K562 (cell line): ENCODE measurements around the gene CACNA1C. TPM values are rescaled to one million over a fixed set of nuclear protein-coding genes. Genes with fewer than 3 reads are reported as not detected.

Source experiments
- ATAC-seq: fragments of 200-7000 bp; cut with Tn5 transposase; 3 replicates; pipeline ENCODE4 v1.9.1; 2020; ENCODE audit warnings: moderate library complexity
- BruUV-seq: library from RNA; stranded (reverse); fragments of 400-500 nt; replicated peaks from 2 replicates; lab custom pipeline; 2021; lab: Mats Ljungman, UMichigan
- CTCF ChIA-PET: fragments of 300-600 bp; formaldehyde crosslinking; extraction: SDS; loops from one replicate; lab custom pipeline; 2021; ENCODE audit warnings: low intra/inter-chr PET ratio; lab: Yijun Ruan, JAX
- POLR2A ChIA-PET: fragments of 300-600, 350-650 bp; sonication (Branson Sonifier 250); formaldehyde crosslinking; extraction: SDS; loops from one replicate; lab custom pipeline; 2021; ENCODE audit warnings: antibody characterized with exemption, inconsistent platforms; lab: Yijun Ruan, JAX
- DNase-seq, 4 experiments: peaks; one replicate each; pipeline versions ENCODE4 v3.0.0 to v3.0.0-alpha.2; 2011 to 2018; ENCODE audit warnings: low spot score in 3 of 4, mixed read lengths in 3 of 4; ENCODE audit errors: extremely low read depth in 1 of 4
- FAIRE-seq: peaks from 2 replicates; lab custom pipeline; 2011; peaks lifted over from hg19 to GRCh38; lab: Jason Lieb, UNC
- H2AFZ ChIP-seq: 2 replicates; pipeline ENCODE4 v1.6.0; 2011; ENCODE audit warnings: low read depth, low read length, control low read depth, inconsistent platforms
- H3K27ac ChIP-seq: fragments of 200-600 bp; 3 replicates; pipeline ENCODE4 v1.8.0; 2011; ENCODE audit warnings: low read depth, mild to moderate bottlenecking, control low read depth, inconsistent platforms, low read length, moderate library complexity, mixed read lengths; ENCODE audit errors: extremely low read depth
- H3K27me3 ChIP-seq, 2 experiments: fragments of 300-600 bp in 1 of 2; 2 replicates in 1 of 2; 3 replicates in 1 of 2; pipeline versions ENCODE4 v1.6.0 to v1.8.0; 2011; ENCODE audit warnings: inconsistent platforms in 2 of 2, low read length in 2 of 2, mild to moderate bottlenecking in 1 of 2, mixed read lengths in 1 of 2, moderate library complexity in 1 of 2; ENCODE audit not compliant: control insufficient read depth in 2 of 2, insufficient read depth in 2 of 2
- H3K36me3 ChIP-seq: fragments of 300-600 bp; 3 replicates; pipeline ENCODE4 v1.8.0; 2011; ENCODE audit warnings: mild to moderate bottlenecking, low read length, inconsistent platforms; ENCODE audit not compliant: control insufficient read depth, insufficient read depth
- H3K4me1 ChIP-seq, 2 experiments: fragments of 200-600 bp in 1 of 2; replicated peaks in 1 of 2; 2 replicates in 1 of 2; 3 replicates in 1 of 2; pipeline versions ENCODE4 v1.5.1 to v1.8.0; 2011; ENCODE audit warnings: inconsistent platforms in 2 of 2, low read length in 2 of 2, mild to moderate bottlenecking in 1 of 2, mixed read lengths in 1 of 2, moderate library complexity in 1 of 2; ENCODE audit not compliant: control insufficient read depth in 2 of 2, insufficient read depth in 2 of 2
- H3K4me2 ChIP-seq: 2 replicates; pipeline ENCODE4 v1.6.1; 2011; ENCODE audit warnings: low read length, control low read depth, inconsistent platforms, mixed read lengths; ENCODE audit not compliant: insufficient read depth
- H3K4me3 ChIP-seq: fragments of 200-600 bp; sonication (generic), shearing (Covaris generic); 2 replicates; pipeline ENCODE4 v1.5.1; 2016; ENCODE audit warnings: control low read depth, inconsistent platforms
- H3K79me2 ChIP-seq: fragments of 200-600 bp; 3 replicates; pipeline ENCODE4 v1.8.0; 2011; ENCODE audit warnings: low read length, inconsistent platforms; ENCODE audit not compliant: control insufficient read depth, insufficient read depth
- H3K9ac ChIP-seq, 2 experiments: 2 replicates each; pipeline versions ENCODE4 v1.6.0 to v1.6.1; 2011; ENCODE audit warnings: low read depth in 2 of 2, low read length in 2 of 2, control low read depth in 1 of 2, inconsistent platforms in 1 of 2, mild to moderate bottlenecking in 1 of 2, mixed read lengths in 1 of 2; ENCODE audit not compliant: insufficient read depth in 1 of 2
- H3K9me1 ChIP-seq: one replicate; pipeline ENCODE4 v1.6.0; 2011; ENCODE audit warnings: inconsistent platforms, mild to moderate bottlenecking, low read length, moderate library complexity; ENCODE audit not compliant: control insufficient read depth, insufficient read depth
- H3K9me3 ChIP-seq: replicated peaks from 2 replicates; pipeline ENCODE4 v1.5.1; 2011; ENCODE audit warnings: low read depth, low read length, inconsistent platforms; ENCODE audit not compliant: control insufficient read depth, insufficient read depth
- H4K20me1 ChIP-seq: replicated peaks from 2 replicates; pipeline ENCODE4 v1.6.1; 2011; ENCODE audit warnings: low read length, inconsistent platforms, mixed read lengths; ENCODE audit not compliant: control insufficient read depth, insufficient read depth
- ELF2 ChIP-seq: fragments of 250-450 bp; sonication (Bioruptor Pico); IDR thresholded peaks from 2 replicates; pipeline ENCODE4 v1.5.0; 2021; ENCODE audit warnings: mild to moderate bottlenecking
- TAF9B ChIP-seq: fragments of 450-650 bp; IDR thresholded peaks from 2 replicates; pipeline ENCODE4 v1.6.1; 2018; ENCODE audit warnings: mild to moderate bottlenecking; ENCODE audit not compliant: partially characterized antibody
- TEAD2 ChIP-seq: fragments of 450-650 bp; IDR thresholded peaks from 2 replicates; pipeline ENCODE4 v1.6.1; 2016; ENCODE audit warnings: missing genetic modification characterization, control low read depth, missing compliant biosample characterization
- ZC3H11A ChIP-seq: IDR thresholded peaks from 2 replicates; pipeline ENCODE4 v1.6.1; 2012; ENCODE audit warnings: low read depth, low read length, improper control_type of control experiment
- ZNF133 ChIP-seq: fragments of 250-450 bp; sonication (Bioruptor Pico); IDR thresholded peaks from 2 replicates; pipeline ENCODE4 v1.4.0; 2020; ENCODE audit warnings: mild to moderate bottlenecking
- ZNF347 ChIP-seq: fragments of 450-650 bp; formaldehyde crosslinking; IDR thresholded peaks from 2 replicates; pipeline ENCODE4 v1.4.0; 2020; ENCODE audit warnings: low read depth, mild to moderate bottlenecking, moderate library complexity
- WGBS: fragments of 100-300 bp; shearing (Covaris generic); methylation state at CpG from one replicate; pipeline ENCODE4 v1.1.6; 2016; ENCODE audit warnings: low coverage, mixed read lengths; ENCODE audit not compliant: insufficient coverage; ENCODE audit errors: missing lambda C conversion rate; 5-methylcytosine and 5-hydroxymethylcytosine counted together
- in situ Hi-C: fragments of 300-500 bp; cut with MboI; formaldehyde crosslinking; loops from 4 replicates; pipeline ENCODE4 v1.15.0; 2018; ENCODE audit warnings: inconsistent platforms, mixed read lengths
- intact Hi-C: fragments of 100-400 bp; cut with micrococcal nuclease; formaldehyde crosslinking; loops from 2 replicates; pipeline ENCODE4 v1.14.2; 2022
- polyA plus RNA-seq, 8 experiments: library from polyadenylated mRNA; depleted of rRNA in 4 of 8; stranded (reverse) in 5 of 8; unstranded in 3 of 8; fragments of >200 nt; fragmentation: Nextera tagmentation in 2 of 8; fragmentation: Illumina TruSeq in 1 of 8; extraction: Ambion mirVana in 2 of 8; extraction: Trizol in 1 of 8; gene quantifications; 2 replicates each; pipeline versions ENCODE4 v1.2.1 to v1.2.3, GENCODE V29; 2011 to 2014; ENCODE audit warnings: inconsistent platforms in 1 of 8, missing spikeins in 1 of 8
- total RNA-seq, 7 experiments: library from RNA; depleted of rRNA in 6 of 7; stranded (reverse); fragments of >200 nt in 6 of 7; fragmentation: Illumina TruSeq in 2 of 7; extraction: Trizol in 2 of 7; gene quantifications; 2 replicates each; pipeline versions ENCODE4 v1.2.1 to v1.2.3, GENCODE V29; 2011 to 2021; ENCODE audit warnings: low replicate concordance in 1 of 7
- TF ChIP-seq, protein P1 (sequence below): sonication (generic); formaldehyde crosslinking; IDR thresholded peaks from 2 replicates; pipeline ENCODE4 v1.8.0; 2022; ENCODE audit warnings: missing genetic modification reagents, mild to moderate bottlenecking, borderline replicate concordance
- TF ChIP-seq, protein P2 (sequence below), 2 experiments: fragments of 450-650 bp in 1 of 2; sonication (generic) in 1 of 2; formaldehyde crosslinking in 1 of 2; IDR thresholded peaks in 1 of 2; conservative IDR thresholded peaks in 1 of 2; 2 replicates each; pipeline versions ENCODE4 v1.6.1 to v1.8.1; 2016 to 2023; ENCODE audit warnings: mild to moderate bottlenecking in 2 of 2, moderate library complexity in 2 of 2, inconsistent platforms in 1 of 2, missing genetic modification reagents in 1 of 2
- TF ChIP-seq, protein P3 (sequence below): fragments of 450-650 bp; conservative IDR thresholded peaks from 2 replicates; pipeline ENCODE4 v1.6.1; 2016; ENCODE audit warnings: missing genetic modification characterization, low read depth, mild to moderate bottlenecking, control low read depth, missing compliant biosample characterization
- TF ChIP-seq, protein P4 (sequence below): fragments of 250-450 bp; sonication (Bioruptor Pico); IDR thresholded peaks from 2 replicates; pipeline ENCODE4 v1.4.0; 2020
- TF ChIP-seq, protein P5 (sequence below), 2 experiments: fragments of 450-650 bp; IDR thresholded peaks; 2 replicates each; pipeline ENCODE4 v1.6.1; 2016
- TF ChIP-seq, protein P6 (sequence below): sonication (generic); formaldehyde crosslinking; IDR thresholded peaks from 2 replicates; pipeline ENCODE4 v1.9.0; 2022; ENCODE audit warnings: mild to moderate bottlenecking, missing genetic modification reagents

CACNA1C gene
- total and polyA plus RNA-seq, 9 of the 15 experiments (the other 6 are each of a cell fraction or from before 2014, with no cell fraction given), result not detected

DNA sequence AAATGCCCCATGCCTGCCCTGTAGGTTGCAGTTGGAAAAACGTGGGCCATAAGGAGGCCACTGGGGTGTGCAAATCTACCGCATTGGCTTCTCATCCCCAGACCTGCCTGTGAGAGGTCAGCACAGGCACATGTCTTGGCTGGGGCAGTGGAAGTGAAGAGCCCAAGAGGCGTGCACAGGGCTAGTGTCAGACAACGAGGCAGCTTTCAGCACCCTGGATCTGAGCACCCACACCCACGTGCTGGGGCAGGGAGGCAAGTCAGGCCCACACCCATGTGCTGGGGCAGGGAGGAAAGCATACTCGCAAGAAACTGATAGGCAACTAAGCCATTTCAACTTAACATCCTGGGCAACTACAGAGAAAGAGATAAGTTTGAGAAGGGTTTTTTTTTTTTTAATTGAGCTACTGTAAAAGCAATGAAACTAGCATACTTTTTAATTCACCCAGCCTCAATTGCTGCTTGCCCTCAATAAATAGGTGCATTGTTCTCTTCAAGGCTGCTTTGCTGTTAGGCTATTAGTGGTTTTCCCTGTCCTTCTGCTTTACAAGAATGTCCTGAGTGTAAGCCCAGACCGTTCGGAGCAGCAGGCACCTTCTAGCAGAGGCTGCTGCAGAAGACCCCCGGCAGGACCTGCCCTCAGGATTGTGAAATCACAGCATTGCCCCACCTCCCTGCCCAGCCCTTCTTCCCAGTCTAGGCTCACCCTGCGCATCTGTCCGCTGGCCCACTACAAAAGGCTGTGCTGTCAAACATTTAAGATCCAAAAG, 386.7 kb downstream of the CACNA1C start:
- ATAC-seq (no peak), DNase-seq (no peak), FAIRE-seq (no peak)
- no peaks in the 10 kb centered on the region for H3K4me1 ChIP-seq
- H3K4me2 ChIP-seq, result no peak overlapping the region
- H3K36me3 ChIP-seq, result no peaks in the 10 kb centered on the region
- in situ Hi-C loops, result no loop called here
- H3K9me3 ChIP-seq, result no peaks in the 10 kb centered on the region
- POLR2A ChIA-PET, result no interaction called here
- CTCF ChIA-PET, result no interaction called here
- H3K27ac ChIP-seq, result no peak overlapping the region
- intact Hi-C loops, result no loop called here
- H3K27me3 ChIP-seq, result peaks cover 0 to 5% of the 10 kb centered on the region in 2 experiments; a peak in 1 of 5 replicates
- no TSS peak for BruUV-seq
- H3K9me1 ChIP-seq, result no peaks in the 10 kb centered on the region
- H3K4me3 ChIP-seq, result no peak overlapping the region
- no peaks in the 10 kb centered on the region for H3K79me2 ChIP-seq
- 0% methylated on average over 11 of the region's 11 CpGs for WGBS
- H2AFZ ChIP-seq, result no peak overlapping the region
- no peaks in the 10 kb centered on the region for H4K20me1 ChIP-seq
- H3K9ac ChIP-seq, result no peak overlapping the region
- TF ChIP-seq ZNF133 (CRISPR knock-in tag), result no peak
- TF ChIP-seq, protein P1, sequence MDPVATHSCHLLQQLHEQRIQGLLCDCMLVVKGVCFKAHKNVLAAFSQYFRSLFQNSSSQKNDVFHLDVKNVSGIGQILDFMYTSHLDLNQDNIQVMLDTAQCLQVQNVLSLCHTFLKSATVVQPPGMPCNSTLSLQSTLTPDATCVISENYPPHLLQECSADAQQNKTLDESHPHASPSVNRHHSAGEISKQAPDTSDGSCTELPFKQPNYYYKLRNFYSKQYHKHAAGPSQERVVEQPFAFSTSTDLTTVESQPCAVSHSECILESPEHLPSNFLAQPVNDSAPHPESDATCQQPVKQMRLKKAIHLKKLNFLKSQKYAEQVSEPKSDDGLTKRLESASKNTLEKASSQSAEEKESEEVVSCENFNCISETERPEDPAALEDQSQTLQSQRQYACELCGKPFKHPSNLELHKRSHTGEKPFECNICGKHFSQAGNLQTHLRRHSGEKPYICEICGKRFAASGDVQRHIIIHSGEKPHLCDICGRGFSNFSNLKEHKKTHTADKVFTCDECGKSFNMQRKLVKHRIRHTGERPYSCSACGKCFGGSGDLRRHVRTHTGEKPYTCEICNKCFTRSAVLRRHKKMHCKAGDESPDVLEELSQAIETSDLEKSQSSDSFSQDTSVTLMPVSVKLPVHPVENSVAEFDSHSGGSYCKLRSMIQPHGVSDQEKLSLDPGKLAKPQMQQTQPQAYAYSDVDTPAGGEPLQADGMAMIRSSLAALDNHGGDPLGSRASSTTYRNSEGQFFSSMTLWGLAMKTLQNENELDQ (CRISPR knock-in tag), result no peak
- TF ChIP-seq, protein P2, sequence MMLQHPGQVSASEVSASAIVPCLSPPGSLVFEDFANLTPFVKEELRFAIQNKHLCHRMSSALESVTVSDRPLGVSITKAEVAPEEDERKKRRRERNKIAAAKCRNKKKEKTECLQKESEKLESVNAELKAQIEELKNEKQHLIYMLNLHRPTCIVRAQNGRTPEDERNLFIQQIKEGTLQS (IDR thresholded peaks at IDR 0.05), result no peak
- TF ChIP-seq, protein P2 (CRISPR knock-in tag; conservative IDR thresholded peaks at IDR 0.05), result no peak
- TF ChIP-seq ELF2 (CRISPR knock-in tag), result no peak
- TF ChIP-seq, protein P3, sequence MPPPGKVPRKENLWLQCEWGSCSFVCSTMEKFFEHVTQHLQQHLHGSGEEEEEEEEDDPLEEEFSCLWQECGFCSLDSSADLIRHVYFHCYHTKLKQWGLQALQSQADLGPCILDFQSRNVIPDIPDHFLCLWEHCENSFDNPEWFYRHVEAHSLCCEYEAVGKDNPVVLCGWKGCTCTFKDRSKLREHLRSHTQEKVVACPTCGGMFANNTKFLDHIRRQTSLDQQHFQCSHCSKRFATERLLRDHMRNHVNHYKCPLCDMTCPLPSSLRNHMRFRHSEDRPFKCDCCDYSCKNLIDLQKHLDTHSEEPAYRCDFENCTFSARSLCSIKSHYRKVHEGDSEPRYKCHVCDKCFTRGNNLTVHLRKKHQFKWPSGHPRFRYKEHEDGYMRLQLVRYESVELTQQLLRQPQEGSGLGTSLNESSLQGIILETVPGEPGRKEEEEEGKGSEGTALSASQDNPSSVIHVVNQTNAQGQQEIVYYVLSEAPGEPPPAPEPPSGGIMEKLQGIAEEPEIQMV (tag), result no peak
- TF ChIP-seq, protein P4, sequence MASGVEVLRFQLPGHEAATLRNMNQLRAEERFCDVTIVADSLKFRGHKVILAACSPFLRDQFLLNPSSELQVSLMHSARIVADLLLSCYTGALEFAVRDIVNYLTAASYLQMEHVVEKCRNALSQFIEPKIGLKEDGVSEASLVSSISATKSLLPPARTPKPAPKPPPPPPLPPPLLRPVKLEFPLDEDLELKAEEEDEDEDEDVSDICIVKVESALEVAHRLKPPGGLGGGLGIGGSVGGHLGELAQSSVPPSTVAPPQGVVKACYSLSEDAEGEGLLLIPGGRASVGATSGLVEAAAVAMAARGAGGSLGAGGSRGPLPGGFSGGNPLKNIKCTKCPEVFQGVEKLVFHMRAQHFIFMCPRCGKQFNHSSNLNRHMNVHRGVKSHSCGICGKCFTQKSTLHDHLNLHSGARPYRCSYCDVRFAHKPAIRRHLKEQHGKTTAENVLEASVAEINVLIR (CRISPR knock-in tag), result no peak
- TF ChIP-seq ZNF347 (CRISPR knock-in tag), result no peak
- no peak for TF ChIP-seq TEAD2 (tag)
- no peak for TF ChIP-seq TAF9B
- TF ChIP-seq, protein P5, sequence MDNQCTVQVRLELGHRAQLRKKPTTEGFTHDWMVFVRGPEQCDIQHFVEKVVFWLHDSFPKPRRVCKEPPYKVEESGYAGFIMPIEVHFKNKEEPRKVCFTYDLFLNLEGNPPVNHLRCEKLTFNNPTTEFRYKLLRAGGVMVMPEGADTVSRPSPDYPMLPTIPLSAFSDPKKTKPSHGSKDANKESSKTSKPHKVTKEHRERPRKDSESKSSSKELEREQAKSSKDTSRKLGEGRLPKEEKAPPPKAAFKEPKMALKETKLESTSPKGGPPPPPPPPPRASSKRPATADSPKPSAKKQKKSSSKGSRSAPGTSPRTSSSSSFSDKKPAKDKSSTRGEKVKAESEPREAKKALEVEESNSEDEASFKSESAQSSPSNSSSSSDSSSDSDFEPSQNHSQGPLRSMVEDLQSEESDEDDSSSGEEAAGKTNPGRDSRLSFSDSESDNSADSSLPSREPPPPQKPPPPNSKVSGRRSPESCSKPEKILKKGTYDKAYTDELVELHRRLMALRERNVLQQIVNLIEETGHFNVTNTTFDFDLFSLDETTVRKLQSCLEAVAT (IDR thresholded peaks at IDR 0.05), result no peak
- no peak for TF ChIP-seq ZC3H11A
- TF ChIP-seq, protein P6, sequence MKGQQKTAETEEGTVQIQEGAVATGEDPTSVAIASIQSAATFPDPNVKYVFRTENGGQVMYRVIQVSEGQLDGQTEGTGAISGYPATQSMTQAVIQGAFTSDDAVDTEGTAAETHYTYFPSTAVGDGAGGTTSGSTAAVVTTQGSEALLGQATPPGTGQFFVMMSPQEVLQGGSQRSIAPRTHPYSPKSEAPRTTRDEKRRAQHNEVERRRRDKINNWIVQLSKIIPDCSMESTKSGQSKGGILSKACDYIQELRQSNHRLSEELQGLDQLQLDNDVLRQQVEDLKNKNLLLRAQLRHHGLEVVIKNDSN (CRISPR knock-in tag), result no peak
